KOPT-K1 (cell line): ENCODE measurements around the gene LHX5.

Source experiments
- H3K27ac ChIP-seq: fragments of 200-600 bp; sonication (generic); 2 replicates; pipeline ENCODE4 v1.5.1; 2016; ENCODE audit warnings: antibody characterized with exemption, mild to moderate bottlenecking, low read depth, low read length; ENCODE audit not compliant: poor library complexity, severe bottlenecking
- H3K36me3 ChIP-seq: fragments of 200-600 bp; sonication (generic); 2 replicates; pipeline ENCODE4 v1.5.1; 2017; ENCODE audit warnings: antibody characterized with exemption, mild to moderate bottlenecking, low read length, moderate library complexity; ENCODE audit not compliant: insufficient read depth
- H3K9me3 ChIP-seq: fragments of 200-600 bp; sonication (generic); 2 replicates; pipeline ENCODE4 v1.5.1; 2017; ENCODE audit warnings: antibody characterized with exemption, low read length, mild to moderate bottlenecking; ENCODE audit not compliant: insufficient read depth, poor library complexity, severe bottlenecking

Gene LHX5

DNA sequence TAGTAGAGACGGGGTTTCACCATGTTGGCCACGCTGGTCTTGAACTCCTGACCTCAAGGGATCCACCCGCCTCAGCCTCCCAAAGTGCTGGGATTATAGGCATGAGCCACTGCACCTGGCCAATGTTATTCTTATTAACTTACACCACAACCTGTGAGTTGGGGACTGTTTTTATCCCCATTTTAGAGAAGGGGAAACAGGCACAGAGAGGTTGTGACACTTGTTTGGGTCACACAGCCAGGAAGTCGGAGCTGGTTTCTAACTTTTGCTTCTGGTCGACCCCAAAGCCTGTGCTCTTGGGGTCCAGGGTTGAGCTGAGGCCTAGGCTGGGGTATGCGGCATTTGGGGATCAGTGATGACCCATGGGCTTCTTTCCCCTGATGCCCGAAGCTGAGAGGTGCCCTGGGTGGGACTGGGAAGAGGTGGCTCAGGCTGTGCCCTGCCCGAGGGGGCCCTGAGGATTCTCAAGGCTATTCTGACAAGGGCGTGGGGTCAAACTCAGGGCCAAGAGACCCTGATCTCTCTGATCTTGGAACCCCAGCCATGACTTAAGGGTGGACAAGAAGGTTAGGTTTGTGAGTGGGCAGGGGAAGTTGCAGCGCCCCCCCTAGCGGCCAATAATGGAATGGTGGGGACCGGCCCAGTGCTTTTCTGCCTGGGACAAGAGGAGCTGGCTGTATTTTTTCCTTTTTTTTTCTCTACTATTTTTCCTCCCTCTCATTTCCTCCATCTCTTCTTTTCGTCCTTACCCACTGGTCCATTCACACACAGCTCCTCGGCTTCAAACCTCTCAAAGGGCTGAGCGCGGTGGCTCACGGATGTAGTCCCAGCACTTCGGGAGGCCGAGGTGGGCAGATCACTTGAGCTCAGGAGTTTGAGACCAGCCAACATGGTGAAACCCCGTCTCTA is 46.5 kb downstream of the LHX5 start:
- Histone ChIP-seq H3K36me3 (no peaks in the 10 kb centered on the region), H3K9me3 (no peaks in the 10 kb centered on the region), H3K27ac (no peak overlapping the region)

DNA sequence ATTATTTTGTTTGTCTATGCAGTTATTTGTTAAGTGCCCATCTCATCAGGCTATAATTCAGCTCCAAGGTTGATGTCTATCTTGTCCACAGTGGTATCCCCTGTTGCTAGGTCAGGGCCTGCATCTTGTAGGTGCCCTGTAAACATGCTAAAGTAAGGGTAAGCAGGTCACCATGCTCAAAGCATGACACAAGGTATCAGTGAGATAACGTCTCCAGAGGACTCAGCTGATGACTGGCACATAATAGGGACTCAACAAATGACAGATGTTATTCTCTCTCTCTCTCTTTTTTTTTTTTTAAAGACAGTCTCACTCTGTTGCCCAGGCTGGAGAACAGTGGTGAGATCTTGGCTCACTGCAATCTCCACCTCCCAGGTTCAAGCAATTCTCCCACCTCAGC is 47.2 kb downstream of the LHX5 start:
- Histone ChIP-seq H3K36me3 (no peaks in the 10 kb centered on the region), H3K9me3 (no peaks in the 10 kb centered on the region), H3K27ac (no peak overlapping the region)

DNA sequence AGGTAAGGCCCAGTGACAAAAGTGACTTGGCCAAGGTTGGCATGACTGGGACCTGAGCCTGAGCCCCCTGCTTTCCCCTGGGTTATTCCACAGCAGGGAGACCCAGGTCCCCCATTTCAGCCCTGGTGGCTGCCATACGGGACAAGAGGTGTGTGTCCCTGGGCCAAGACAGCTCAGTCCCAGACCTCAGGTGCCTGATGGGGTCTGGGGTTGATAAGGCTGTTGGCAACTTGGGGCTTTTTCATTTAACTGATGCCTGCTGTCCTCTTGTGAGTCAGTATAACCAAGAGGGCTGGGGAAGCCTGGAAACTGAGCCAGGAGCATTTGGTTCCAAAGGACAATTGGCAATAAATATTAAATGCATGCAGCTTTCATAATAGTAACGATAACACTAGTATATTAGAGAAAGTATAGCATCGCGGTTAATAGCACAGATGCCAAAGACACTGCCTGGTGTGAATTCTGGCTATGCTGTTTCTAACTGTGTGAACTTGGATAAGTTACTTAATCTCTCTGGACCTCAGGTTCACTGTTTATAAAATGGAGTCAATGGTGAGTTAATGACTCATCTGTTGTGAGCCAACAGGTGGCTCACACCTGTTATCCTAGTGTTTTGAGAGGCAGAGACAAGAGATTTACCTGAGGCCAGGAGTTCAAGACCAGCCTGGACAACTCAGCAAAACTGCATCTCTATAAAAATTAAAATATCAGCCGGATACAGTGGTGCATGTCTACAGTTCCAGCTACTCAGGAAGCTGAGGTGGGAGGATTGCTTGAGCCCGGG is 48.6 kb downstream of the LHX5 start:
- Histone ChIP-seq H3K9me3 (no peaks in the 10 kb centered on the region), H3K36me3 (no peaks in the 10 kb centered on the region), H3K27ac (no peak overlapping the region)

DNA sequence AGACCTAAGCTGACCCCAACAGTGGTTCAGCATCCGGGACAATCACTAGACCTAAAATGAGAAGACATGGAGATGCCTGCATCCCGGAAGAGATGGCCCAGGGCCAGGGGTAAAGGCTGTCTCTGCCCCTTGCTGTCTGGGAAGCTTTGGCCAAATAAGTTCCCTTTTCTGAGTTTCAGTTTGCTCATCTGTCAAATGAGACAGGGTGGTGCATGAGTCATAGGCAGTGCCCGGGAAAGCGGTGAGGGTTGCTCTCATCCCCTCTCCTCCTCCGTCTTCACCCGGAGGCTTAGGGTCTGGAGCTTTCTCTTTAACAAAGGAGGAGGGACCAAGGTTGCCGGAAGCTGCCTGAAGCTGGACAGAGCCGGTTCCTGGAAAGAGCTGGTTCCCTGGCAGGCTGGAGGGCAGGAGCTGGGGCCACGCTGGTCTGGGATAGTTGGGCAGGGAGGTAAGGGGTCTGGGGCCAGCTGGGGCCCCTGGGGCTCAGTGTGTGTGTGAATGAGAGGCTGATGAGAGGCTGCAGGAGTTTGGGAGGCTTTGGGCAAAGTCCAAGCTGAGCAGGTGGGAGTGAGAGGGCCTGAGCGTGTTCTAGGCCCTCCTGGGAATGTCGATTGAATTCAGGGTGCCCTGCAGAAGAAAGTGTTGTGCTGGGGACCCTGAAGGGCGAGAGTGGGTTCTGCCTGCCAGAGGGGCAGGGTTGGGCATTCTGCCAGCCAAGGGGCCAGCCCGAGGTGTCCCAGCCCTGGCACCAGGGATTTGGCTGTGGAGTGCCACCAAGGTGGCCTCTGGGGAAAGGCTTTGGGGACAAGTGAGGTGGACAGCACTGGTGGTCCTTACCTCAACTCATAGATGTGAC is 49.4 kb downstream of the LHX5 start, which contains the start of gene SDSL:
Gene SDSL, plus strand, starts transcription at position 351 of the 856 bp plus-strand sequence. CDS start 5,603 bp downstream, outside the sequence.
- Histone ChIP-seq H3K9me3 (no peaks in the 10 kb centered on the region), H3K36me3 (no peaks in the 10 kb centered on the region), H3K27ac (no peak within 1 kb of the TSS)

DNA sequence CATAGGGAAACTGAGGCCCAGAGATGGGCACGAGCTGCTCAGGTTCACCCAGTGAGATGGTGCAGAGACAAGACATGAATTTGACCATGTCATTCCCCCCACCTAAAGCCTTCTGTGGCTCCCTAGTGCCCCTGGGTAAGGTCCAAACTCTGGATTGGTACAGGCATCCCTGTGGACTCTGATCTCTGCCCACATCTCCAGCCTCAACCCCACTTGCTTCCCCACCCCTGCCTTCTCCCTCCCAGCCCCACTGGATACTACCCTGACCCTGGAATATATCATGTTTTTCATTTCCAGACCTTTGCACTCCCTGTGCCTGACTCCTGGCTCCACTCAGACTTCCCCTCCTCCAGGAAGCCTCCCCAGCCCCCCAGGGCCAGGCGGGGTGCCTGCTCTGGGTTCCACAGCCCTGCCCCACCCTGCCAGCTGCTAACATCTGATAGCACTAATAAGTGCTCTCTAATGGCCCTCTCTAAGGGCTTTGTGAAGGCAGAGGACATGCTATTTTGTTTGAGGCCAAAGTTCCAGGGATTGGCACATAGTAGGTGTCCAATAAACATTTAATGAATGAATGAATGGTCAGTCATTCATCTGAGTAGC is 50.6 kb downstream of the LHX5 start:
- Histone ChIP-seq H3K9me3 (no peaks in the 10 kb centered on the region), H3K36me3 (no peaks in the 10 kb centered on the region), H3K27ac (no peak overlapping the region)

DNA sequence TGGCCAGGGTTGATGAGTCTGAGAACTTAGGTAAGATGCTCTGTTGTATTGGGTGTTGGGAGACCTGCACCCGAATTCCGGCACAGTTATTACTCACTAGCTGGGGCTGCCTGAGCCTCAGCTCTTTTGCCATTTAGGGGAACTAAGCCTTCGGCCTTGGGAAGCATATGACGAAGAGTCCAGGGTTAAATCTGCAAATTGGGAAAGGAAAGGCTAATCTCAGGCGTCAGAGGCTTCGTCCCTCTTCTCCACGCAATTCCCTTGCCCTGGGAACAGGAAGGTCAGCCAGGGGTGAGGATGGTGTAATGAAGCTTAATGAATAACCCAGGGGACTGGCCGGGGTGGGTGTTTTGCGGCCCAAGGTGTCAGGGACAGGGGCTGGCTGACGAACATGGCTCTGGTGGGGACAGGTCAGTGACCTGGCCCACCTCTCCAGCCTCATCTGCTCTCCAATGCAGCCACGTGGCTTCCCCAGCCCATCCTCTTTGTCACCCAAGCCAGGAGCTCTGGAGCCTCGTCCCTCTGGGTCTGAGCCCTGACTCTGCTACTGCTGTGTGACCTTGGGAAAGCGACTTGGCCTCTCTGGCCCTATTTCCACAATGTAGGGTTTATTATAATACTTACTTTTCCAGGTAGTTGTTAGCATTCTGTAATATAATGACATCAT is 53.3 kb downstream of the LHX5 start:
- no peaks in the 10 kb centered on the region for H3K9me3 ChIP-seq
- H3K36me3 ChIP-seq = no peaks in the 10 kb centered on the region
- H3K27ac ChIP-seq = no peak overlapping the region

DNA sequence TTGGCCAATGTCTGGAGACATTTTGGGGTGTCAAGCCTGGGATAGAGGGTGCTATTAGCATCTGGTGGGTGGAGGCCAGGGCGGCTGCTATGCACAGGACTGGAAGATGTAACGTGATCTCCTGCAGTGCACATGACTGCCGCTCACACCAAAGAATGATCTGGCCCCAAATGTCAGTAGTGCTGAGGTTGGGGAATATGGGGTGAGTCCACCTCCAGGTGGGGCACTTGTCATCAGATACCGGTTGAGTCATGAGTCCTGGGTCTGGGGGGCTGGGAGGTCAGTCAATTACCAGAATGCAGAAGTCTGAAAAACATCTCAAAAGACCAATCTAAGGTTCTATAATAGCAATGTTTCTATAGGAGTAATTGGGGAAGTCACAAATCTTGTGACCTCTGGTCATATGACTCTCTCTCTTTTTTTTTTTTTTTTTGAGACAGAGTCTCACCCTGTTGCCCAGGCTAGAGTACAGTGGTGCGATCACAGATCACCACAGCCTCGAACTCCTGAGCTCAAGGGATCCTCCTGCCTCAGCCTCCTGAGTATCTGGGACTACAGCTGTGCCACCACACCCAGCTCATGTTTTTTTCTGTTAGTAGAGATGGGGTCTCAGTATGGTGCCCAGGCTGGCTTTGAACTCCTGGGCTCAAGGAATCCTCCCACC is 55.4 kb downstream of the LHX5 start:
- no peaks in the 10 kb centered on the region for H3K36me3 ChIP-seq
- no peak overlapping the region for H3K27ac ChIP-seq

DNA sequence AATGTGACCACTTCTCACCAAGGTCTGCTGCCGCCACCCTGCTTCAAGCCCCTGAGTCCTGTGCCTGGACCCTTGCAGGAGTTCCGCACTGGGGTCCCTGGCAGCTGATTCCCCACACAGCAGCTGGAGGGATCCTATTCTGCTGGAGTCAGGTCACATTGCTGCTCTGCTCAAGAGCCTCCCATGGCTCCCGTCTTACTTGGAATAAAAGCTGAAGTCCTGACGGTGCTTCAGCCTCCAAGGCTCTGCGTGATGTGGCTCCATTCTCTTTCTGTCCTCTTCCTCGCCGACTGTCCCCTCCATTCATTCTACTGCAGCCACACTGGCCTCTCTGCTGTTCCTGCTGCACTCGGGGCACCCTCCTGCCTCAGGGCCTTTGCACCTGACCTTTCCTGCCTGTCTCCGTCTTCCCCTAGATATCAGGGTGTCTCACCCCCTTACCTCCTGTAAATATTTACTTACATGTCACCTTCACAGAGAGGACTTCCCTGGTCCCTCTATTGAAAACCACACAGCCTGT is 57.1 kb downstream of the LHX5 start:
- H3K9me3 ChIP-seq = no peaks in the 10 kb centered on the region
- H3K36me3 ChIP-seq = no peaks in the 10 kb centered on the region
- no peak overlapping the region for H3K27ac ChIP-seq

More for the DNA sequence above, 55.4 kb downstream of the LHX5 start:
- H3K9me3 ChIP-seq = no peaks in the 10 kb centered on the region

DNA sequence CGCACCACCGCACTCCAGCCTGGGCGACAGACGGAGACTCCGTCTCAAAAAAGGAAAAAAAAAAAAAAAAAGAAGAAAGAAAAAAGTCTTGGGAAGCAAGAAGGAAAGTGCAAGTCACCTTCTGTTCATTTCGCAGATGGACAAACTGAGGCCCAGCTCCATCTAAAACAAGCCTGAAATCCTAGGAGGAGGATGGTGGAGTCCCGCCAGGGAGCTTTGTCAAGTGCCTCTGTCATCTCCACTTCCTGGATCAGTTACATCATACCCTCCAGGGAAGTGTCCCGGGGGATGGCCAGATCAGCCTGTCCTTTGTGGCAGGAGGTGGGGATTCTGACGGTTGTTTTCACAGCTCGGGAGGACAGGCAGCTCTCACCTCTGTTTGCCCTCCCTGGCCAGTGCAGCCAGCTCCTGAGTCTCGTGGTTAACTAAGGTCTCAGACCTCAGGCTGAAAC is 58.2 kb downstream of the LHX5 start:
- Histone ChIP-seq H3K9me3 (no peaks in the 10 kb centered on the region), H3K27ac (no peak overlapping the region), H3K36me3 (no peaks in the 10 kb centered on the region)
